Neural cell (in vitro differentiated cells): ENCODE data around the gene CNST.

Source experiments
- CTCF ChIP-seq: fragments of 450-650 bp; IDR thresholded peaks from 2 replicates; pipeline ENCODE4 v1.5.1; 2014; ENCODE audit warnings: antibody characterized with exemption, mild to moderate bottlenecking, moderate library complexity; ENCODE audit not compliant: poor library complexity, severe bottlenecking
- EP300 ChIP-seq: fragments of 450-650 bp; conservative IDR thresholded peaks from 2 replicates; pipeline ENCODE4 v1.6.1; 2014; ENCODE audit warnings: antibody characterized with exemption, mild to moderate bottlenecking, moderate library complexity; ENCODE audit not compliant: poor library complexity, severe bottlenecking
- EZH2 ChIP-seq: fragments of 200-600, 300-800 bp; shearing (Covaris generic), sonication (generic); IDR thresholded peaks from 2 replicates; pipeline ENCODE4 v1.6.1; 2014; ENCODE audit warnings: antibody characterized with exemption, low read length, borderline replicate concordance, mild to moderate bottlenecking; ENCODE audit not compliant: insufficient read depth, poor library complexity, severe bottlenecking
- POLR2AphosphoS5 ChIP-seq: IDR thresholded peaks from 2 replicates; pipeline ENCODE4 v1.6.1; 2012
- RAD21 ChIP-seq: fragments of 450-650 bp; conservative IDR thresholded peaks from 2 replicates; pipeline ENCODE4 v1.6.1; 2014; ENCODE audit warnings: antibody characterized with exemption, mild to moderate bottlenecking, moderate library complexity
- REST ChIP-seq: IDR thresholded peaks from 2 replicates; pipeline ENCODE4 v1.6.1; 2012; ENCODE audit warnings: borderline replicate concordance
- SMC3 ChIP-seq: fragments of 450-650 bp; conservative IDR thresholded peaks from 2 replicates; pipeline ENCODE4 v1.6.1; 2014; ENCODE audit warnings: antibody characterized with exemption, mild to moderate bottlenecking, moderate library complexity; ENCODE audit not compliant: poor library complexity
- TAF1 ChIP-seq: IDR thresholded peaks from 2 replicates; pipeline ENCODE4 v1.6.1; 2012; ENCODE audit warnings: low read depth

GRCh38 chr1:246554201-246554600 is 12.1 kb upstream of the CNST start:
- no peak for TF ChIP-seq CTCF
- TF ChIP-seq POLR2AphosphoS5, result no peak
- TF ChIP-seq REST, result no peak
- TF ChIP-seq SMC3, result no peak
- TF ChIP-seq EP300, result no peak
- TF ChIP-seq TAF1, result no peak
- no peak for TF ChIP-seq EZH2
- no peak for TF ChIP-seq RAD21
